Neural crest cell (in vitro differentiated cells): ENCODE measurements around the gene POU2F3. TPM values are rescaled to one million over a fixed set of nuclear protein-coding genes. Genes with fewer than 3 reads are reported as not detected.

Experiments used
- DNase-seq: peaks from one replicate; pipeline ENCODE4 v3.0.0; 2021; ENCODE audit warnings: low read depth, mixed read lengths, low spot score
- H3K27ac Mint-ChIP-seq: one replicate; pipeline ENCODE4 v1.8.0; 2021; ENCODE audit warnings: mild to moderate bottlenecking, mixed read lengths; ENCODE audit not compliant: unreplicated experiment
- H3K27me3 Mint-ChIP-seq: 2 replicates; pipeline ENCODE4 v1.8.0; 2021; ENCODE audit warnings: low read depth, mild to moderate bottlenecking, mixed read lengths
- H3K36me3 Mint-ChIP-seq: 2 replicates; pipeline ENCODE4 v1.8.0; 2021; ENCODE audit warnings: low read depth, mild to moderate bottlenecking, mixed read lengths
- H3K4me1 Mint-ChIP-seq: 2 replicates; pipeline ENCODE4 v1.8.0; 2021; ENCODE audit warnings: mixed read lengths
- H3K4me3 Mint-ChIP-seq: one replicate; pipeline ENCODE4 v1.8.0; 2021; ENCODE audit warnings: mild to moderate bottlenecking, mixed read lengths
- H3K9me3 Mint-ChIP-seq: 2 replicates; pipeline ENCODE4 v1.8.0; 2021; ENCODE audit warnings: mixed read lengths
- CTCF ChIP-seq: fragments of 200-600 bp; sonication (generic); conservative IDR thresholded peaks from 2 replicates; pipeline ENCODE4 v1.5.0; 2021; ENCODE audit warnings: antibody characterized with exemption, mild to moderate bottlenecking
- total RNA-seq: library from RNA; stranded (reverse); gene quantifications from 2 replicates; pipeline ENCODE4 v1.2.1, GENCODE V29; 2021

POU2F3 gene
- total RNA-seq, 1 donor from 2014 or later = not detected

- no peak for DNase-seq
- Mint-ChIP-seq H3K9me3 (no peaks in the 10 kb centered on the region), H3K4me3 (no peak overlapping the region), H3K36me3 (no peaks in the 10 kb centered on the region), H3K4me1 (peaks cover 7% of the 10 kb centered on the region), H3K27ac (no peak overlapping the region), H3K27me3 (no peaks in the 10 kb centered on the region)
- TF ChIP-seq CTCF = no peak
These were observed 67.5 kb downstream of the POU2F3 start for GRCh38 chr11:120307476-120307875.

GRCh38 chr11:120308081-120308480 lies 68.1 kb downstream of the POU2F3 start:
- H3K9me3 Mint-ChIP-seq = no peaks in the 10 kb centered on the region
- H3K4me3 Mint-ChIP-seq = no peak overlapping the region
- no peak for DNase-seq
- no peaks in the 10 kb centered on the region for H3K36me3 Mint-ChIP-seq
- no peak for TF ChIP-seq CTCF
- H3K27ac Mint-ChIP-seq = no peak overlapping the region
- H3K4me1 Mint-ChIP-seq = peaks cover 7% of the 10 kb centered on the region
- H3K27me3 Mint-ChIP-seq = no peaks in the 10 kb centered on the region

- no peaks in the 10 kb centered on the region for H3K27me3 Mint-ChIP-seq
- no peaks in the 10 kb centered on the region for H3K36me3 Mint-ChIP-seq
- TF ChIP-seq CTCF = no peak
- peaks cover 7% of the 10 kb centered on the region for H3K4me1 Mint-ChIP-seq
- DNase-seq = no peak
- H3K4me3 Mint-ChIP-seq = no peak overlapping the region
- H3K27ac Mint-ChIP-seq = no peak overlapping the region
- no peaks in the 10 kb centered on the region for H3K9me3 Mint-ChIP-seq
These were observed 70.9 kb downstream of the POU2F3 start for GRCh38 chr11:120310870-120311269.

GRCh38 chr11:120314861-120315260 lies 74.9 kb downstream of the POU2F3 start:
- Mint-ChIP-seq H3K36me3 (no peaks in the 10 kb centered on the region), H3K9me3 (no peaks in the 10 kb centered on the region), H3K27me3 (peaks cover 12% of the 10 kb centered on the region), H3K4me3 (no peak overlapping the region), H3K4me1 (peaks cover 8% of the 10 kb centered on the region), H3K27ac (no peak overlapping the region)
- DNase-seq = no peak
- TF ChIP-seq CTCF = no peak

- H3K4me3 Mint-ChIP-seq = no peak overlapping the region
- H3K27ac Mint-ChIP-seq = no peak overlapping the region
- TF ChIP-seq CTCF = no peak
- no peaks in the 10 kb centered on the region for H3K36me3 Mint-ChIP-seq
- peaks cover 12% of the 10 kb centered on the region for H3K27me3 Mint-ChIP-seq
- peaks cover 8% of the 10 kb centered on the region for H3K4me1 Mint-ChIP-seq
- DNase-seq = no peak
- no peaks in the 10 kb centered on the region for H3K9me3 Mint-ChIP-seq
These were observed 77.1 kb downstream of the POU2F3 start for GRCh38 chr11:120316880-120317688.
